Stimulated activated CD4-positive, alpha-beta T cell treated with anti-CD3 and anti-CD28 coated beads, Interleukin-2, amount 100 ng/mL, for 48 hours (primary cell): ENCODE results near the gene C15orf40.
"Not testable (repeated sequence)": the region's sequence is repeated elsewhere in the genome, so short reads cannot be mapped to it uniquely, and the experiment has no call there.

Experiments used
- DNase-seq, 2 donors: peaks; one replicate each; pipeline ENCODE4 v3.0.0-alpha.2; 2020

C15orf40 gene

DNA sequence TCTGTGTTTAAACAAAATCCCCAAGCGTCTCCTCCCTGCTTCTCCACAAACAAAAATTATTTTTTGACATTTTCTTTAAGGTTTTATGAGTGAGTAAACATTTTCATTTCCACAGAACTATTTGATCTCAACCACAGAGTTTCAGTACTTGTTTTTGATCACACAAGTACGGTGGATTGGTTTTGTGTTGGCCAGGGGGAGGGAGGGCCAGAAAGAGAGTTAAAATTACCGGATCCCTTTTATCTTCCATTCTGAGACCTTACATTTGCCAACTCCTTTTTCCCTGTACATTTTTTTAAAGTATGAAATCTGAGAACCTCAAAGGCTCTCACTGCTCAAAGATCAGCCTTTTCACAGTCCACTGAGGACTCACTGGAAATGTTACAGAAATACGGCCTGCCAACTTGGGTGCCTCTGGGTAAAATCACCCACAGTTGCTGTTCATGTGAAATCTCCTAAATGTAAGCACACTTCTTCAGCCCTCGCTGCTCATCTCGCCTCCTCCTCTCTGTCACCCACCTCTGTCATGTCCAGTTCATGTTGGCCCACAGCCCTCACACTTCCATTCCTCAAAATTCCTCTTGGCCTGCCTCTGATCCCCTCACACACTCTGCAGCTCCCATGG, 60.6 kb downstream of the C15orf40 start:
- DNase-seq, result no peak

DNA sequence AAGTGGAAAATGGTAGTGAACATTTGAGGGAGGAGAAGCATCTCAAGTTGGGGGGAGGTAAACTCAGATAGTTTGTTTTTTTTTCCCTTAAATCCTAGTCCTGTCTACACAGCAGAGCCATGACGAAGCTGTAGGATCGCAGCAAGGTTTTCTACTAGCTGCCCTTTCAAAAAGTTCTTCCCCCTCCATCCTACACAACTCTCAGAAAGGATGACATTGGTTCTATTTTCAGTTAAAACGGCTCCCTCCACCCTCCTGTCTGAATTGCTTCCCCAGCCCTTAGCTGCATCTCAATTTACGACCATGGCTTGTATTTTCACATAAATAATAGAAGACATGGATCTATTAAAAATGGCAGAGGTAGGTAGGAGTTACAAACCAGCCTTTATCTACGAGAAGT, 61.1 kb downstream of the C15orf40 start:
- DNase-seq, result no peak

DNA sequence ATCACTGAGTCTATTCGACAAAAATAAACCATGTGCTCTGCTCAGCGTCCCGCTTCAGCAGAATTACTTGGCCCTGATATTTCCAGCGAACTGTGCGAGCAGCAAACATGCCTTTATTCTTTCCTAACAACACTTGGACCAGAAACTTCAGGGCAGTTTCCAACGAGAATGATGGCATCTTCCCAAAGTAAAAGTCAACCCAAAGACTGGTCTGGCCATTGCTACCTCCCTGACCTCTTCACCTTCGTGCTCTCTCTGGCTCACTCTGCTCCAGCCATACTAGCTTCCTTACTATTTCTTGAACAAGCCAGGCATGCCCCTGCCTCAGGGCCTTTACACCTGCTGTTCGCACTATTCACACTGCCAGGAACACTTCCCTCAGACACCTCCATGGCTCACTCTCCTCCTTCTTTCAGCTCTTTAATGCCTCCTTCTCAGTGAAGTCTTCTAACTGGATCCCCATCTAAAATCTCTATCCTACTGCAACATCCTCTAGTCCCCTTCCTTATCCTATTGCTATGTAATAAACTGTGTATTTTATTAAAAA, 65.2 kb downstream of the C15orf40 start:
- DNase-seq, result no peak

DNA sequence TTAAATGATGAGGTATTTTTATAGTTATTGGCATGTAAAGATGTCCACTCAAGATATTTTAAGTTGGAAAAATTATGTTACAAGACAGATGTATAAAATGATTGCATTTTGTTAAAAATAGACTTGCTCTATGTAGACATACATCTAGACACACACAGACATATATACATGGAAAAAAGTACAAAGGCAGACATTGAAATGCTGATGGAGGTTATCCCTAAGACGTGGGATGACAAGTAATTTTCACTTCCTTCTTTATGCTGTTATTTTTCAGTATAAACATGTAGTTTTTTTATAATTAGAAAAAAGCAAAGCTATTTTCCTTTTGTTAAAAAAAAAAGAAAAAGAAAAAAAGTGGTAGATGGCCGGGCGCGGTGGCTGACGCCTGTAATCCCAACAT, 66.1 kb downstream of the C15orf40 start:
- no peak for DNase-seq

DNA sequence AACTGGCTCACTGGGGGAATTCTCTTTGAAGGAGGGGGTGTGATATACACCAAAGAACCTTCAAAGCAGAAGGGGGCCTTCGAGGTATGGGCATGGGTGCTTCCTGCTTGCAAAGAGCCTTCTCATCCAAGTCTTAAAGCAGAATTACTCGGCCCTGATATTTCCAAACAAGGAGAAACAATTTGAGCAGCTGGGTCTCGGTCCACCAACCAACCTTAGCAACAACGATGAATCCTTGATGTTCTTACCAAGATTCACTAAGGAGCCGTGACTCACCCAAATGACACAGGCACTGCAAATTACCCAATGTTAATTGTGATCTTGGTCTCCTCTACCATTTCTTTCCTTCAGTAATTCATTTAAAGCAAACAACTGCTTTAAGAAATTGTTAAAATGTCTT, 66.6 kb downstream of the C15orf40 start:
- no peak for DNase-seq

DNA sequence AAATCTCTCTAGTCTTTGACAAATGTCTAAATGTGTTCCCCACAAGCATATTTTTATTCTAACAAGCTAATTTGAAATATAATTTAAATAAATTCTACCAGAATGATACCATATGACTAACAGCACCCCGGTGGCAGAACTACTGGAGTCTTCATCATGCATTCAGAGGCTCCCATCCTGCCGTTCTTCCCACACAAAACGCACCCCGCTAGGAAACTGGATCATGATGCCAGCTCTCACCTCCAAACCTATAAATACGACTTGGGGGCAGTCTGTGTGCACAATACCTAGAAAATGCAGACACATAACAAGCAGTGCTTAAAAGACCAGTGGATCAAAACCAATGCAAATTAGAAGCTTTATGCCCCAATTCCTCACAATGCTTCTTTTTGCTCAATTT, 67.4 kb downstream of the C15orf40 start:
- no peak for DNase-seq

DNA sequence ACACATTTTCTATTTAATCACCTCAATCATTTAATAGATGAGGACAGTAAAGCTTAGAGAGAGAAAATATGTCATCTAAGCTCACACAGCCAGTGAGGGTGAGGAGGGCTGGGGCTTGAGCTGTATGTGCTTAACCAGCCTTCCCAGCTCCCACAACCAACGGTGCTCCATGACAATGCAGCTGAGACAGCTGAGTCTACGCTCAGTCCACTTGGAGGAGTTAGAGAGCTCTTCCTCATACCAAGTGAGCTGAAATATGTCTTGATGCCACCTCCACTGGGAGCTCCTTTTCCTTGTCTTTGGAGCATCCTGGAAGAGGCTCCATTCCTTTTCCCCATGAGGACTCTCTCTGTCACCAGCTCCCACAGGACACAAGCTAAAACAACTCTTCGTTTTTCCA, 68.3 kb downstream of the C15orf40 start:
- DNase-seq, result no peak

DNA sequence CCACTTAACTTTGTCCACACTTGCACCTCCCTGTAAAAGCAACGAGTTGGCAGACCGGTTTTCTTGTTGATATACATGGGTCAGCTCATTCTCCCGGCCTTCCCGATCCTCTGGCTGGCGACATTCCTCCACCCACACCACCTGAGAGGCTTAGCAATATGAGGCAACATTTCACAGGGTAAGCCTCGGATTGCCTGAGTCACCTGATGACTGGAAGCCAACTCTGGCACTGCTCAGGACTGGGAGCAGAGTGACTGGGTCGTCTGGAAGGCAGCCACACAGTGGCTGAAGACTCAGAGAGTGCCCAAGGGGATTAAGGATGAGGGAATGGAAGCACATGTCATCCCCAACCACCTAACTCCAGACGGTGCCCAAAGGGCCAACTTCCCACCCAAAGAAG, 68.7 kb downstream of the C15orf40 start:
- no peak for DNase-seq

DNA sequence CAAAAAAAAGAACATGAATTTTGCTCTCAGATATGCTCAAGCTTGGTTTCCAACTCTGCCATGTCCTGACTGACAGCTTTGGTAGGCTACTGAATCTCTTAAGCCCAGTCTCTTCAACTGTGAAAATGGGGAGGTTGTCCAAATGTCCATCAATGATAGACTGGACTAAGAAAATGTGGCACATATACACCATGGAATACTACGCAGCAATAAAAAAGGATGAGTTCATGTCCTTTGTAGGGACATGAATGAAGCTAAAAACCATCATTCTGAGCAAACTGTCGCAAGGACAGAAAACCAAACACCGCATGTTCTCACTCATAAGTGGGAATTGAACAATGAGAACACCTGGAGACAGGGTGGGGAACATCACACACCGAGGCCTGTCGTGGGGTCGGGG, 71.8 kb downstream of the C15orf40 start:
- not testable (repeated sequence) for DNase-seq
